ENCODE data around the gene PRR16. TPM values are rescaled to one million over a fixed set of nuclear protein-coding genes. Genes with fewer than 3 reads are reported as not detected.
A peak's percentile ranks its signal among the peaks of the same experiment; 100 is the strongest.
"Not testable (repeated sequence)": the region's sequence is repeated elsewhere in the genome, so short reads cannot be mapped to it uniquely, and the experiment has no call there.

The PRR16 gene
- total RNA-seq, 1 experiment from 2014 or later: 18.9 TPM

DNA sequence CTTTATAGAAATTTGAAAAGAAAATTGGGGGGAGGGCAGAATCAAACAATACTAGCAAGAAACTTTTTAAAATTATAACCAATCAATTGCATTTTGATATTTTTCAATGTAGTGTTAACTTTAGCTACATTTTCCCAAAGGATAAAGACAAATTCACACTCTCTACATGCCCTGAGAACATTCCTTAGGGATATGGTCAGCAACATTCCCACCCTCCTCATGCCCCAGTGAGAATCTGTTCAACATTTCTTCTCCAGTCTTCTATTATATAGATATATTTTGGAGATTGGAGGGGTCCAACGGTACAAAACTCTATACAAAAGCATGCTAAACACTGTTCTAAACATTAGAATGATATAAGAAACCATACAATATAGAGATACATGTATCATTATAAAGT, 11.6 kb upstream of the PRR16 start:
- no TSS peak for BruUV-seq (replicated peaks)
- CTCF ChIA-PET: interaction anchor here (0.8 kb wide), 1 partner anchor 396 kb away, joined by 3 read pairs; no protein-coding TSS in a partner anchor
- DNase-seq (ENCODE audit: unreplicated experiment): no peak
- H3K4me1 Mint-ChIP-seq (ENCODE audit: insufficient read depth, unreplicated experiment): peaks cover 34% of the 10 kb centered on the region
- POLR2A ChIA-PET: interaction anchor here (0.7 kb wide), 2 partner anchors 163 to 197 kb away, joined by 3 read pairs; no protein-coding TSS in a partner anchor
- H3K9me3 Mint-ChIP-seq (ENCODE audit: unreplicated experiment): peaks cover 7% of the 10 kb centered on the region
- H3K27ac Mint-ChIP-seq (ENCODE audit: low read depth, unreplicated experiment): peak overlapping the region; percentile 21
- TF ChIP-seq, protein P1, sequence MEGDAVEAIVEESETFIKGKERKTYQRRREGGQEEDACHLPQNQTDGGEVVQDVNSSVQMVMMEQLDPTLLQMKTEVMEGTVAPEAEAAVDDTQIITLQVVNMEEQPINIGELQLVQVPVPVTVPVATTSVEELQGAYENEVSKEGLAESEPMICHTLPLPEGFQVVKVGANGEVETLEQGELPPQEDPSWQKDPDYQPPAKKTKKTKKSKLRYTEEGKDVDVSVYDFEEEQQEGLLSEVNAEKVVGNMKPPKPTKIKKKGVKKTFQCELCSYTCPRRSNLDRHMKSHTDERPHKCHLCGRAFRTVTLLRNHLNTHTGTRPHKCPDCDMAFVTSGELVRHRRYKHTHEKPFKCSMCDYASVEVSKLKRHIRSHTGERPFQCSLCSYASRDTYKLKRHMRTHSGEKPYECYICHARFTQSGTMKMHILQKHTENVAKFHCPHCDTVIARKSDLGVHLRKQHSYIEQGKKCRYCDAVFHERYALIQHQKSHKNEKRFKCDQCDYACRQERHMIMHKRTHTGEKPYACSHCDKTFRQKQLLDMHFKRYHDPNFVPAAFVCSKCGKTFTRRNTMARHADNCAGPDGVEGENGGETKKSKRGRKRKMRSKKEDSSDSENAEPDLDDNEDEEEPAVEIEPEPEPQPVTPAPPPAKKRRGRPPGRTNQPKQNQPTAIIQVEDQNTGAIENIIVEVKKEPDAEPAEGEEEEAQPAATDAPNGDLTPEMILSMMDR (IDR thresholded peaks at IDR 0.05; ENCODE audit: unreplicated experiment): no peak
- H3K4me3 Mint-ChIP-seq (ENCODE audit: unreplicated experiment): no peak overlapping the region
- H3K27me3 Mint-ChIP-seq (ENCODE audit: insufficient read depth, unreplicated experiment): no peaks in the 10 kb centered on the region
- intact Hi-C loops (cut with micrococcal nuclease): no loop called here
- no peaks in the 10 kb centered on the region for H3K36me3 Mint-ChIP-seq (ENCODE audit: insufficient read depth, unreplicated experiment)

DNA sequence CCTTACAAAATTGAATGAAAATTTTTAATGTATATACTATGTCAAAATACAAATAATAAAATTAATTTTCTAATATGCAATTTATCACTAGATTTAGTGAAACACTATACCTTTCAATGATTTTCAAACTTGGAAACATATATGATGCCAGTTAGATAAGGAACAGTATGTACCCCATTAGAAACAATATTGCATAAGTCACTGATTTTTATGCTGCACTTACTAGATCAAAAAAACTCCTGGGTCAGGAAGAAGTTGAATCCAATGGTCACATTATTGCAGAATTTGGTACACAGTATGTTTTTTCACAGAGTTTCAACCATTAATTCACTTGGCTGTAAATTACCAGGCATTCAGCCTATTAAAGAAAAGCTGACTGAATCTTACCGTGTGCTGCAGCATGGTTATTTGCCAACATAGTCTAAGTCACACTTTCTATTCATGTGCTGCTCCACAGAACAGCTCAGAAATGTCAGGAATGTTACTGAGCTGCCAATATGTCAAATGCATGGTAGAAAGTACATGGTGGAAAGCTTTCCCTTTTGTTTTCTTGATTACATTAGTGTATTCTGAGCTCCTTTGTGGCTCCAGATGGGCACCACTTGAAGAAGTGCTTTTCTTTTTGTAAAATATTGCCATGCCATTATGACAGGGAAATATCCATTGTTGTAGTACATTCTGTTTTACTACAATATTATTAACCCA, 9.9 kb upstream of the PRR16 start:
- ChIA-PET CTCF (interaction anchor here (0.7 to 6.3 kb wide), 8 partner anchors 9 to 511 kb away, joined by 3 to 68 read pairs (median 4); no protein-coding TSS in a partner anchor), POLR2A (interaction anchor here (0.6 to 1.4 kb wide), 9 partner anchors 8 to 983 kb away, joined by 3 to 6 read pairs (median 3); no protein-coding TSS in a partner anchor)
- peaks cover 7% of the 10 kb centered on the region for H3K9me3 Mint-ChIP-seq (ENCODE audit: unreplicated experiment)
- no peaks in the 10 kb centered on the region for H3K27me3 Mint-ChIP-seq (ENCODE audit: insufficient read depth, unreplicated experiment)
- no TSS peak for BruUV-seq (replicated peaks)
- intact Hi-C loops (cut with micrococcal nuclease): no loop called here
- peak overlapping the region; percentile 88 for H3K27ac Mint-ChIP-seq (ENCODE audit: low read depth, unreplicated experiment)
- H3K4me3 Mint-ChIP-seq (ENCODE audit: unreplicated experiment): peak overlapping the region; percentile 36
- no peaks in the 10 kb centered on the region for H3K36me3 Mint-ChIP-seq (ENCODE audit: insufficient read depth, unreplicated experiment)
- peaks cover 27% of the 10 kb centered on the region for H3K4me1 Mint-ChIP-seq (ENCODE audit: insufficient read depth, unreplicated experiment)
- TF ChIP-seq, protein P1 (IDR thresholded peaks at IDR 0.05; ENCODE audit: unreplicated experiment): no peak
- DNase-seq (ENCODE audit: unreplicated experiment): peak; percentile 77

DNA sequence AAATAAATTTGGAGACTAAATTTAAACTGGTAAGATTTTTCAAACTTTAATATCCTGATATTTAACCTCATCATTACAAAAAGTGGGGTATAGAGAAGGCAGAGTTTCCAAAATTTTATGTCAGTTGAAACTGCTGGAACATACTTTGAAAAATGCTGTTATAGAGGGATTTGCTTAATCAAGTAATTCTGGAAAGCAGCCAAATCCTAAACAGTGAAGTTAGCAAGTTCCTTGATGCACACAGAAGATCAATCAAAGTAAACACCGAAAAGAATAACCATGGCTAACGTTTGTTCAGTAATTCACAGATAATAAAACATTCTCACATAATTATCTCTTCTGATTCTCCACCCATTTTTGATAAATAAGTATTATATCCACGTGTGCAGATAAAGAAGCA, 8.1 kb upstream of the PRR16 start:
- no peaks in the 10 kb centered on the region for H3K27me3 Mint-ChIP-seq (ENCODE audit: insufficient read depth, unreplicated experiment)
- peaks cover 27% of the 10 kb centered on the region for H3K4me1 Mint-ChIP-seq (ENCODE audit: insufficient read depth, unreplicated experiment)
- ChIA-PET POLR2A (interaction anchor here (0.7 kb wide), 1 partner anchor 400 kb away, joined by 3 read pairs; no protein-coding TSS in a partner anchor), CTCF (interaction anchor here (0.6 to 6.3 kb wide), 7 partner anchors 7 to 559 kb away, joined by 3 to 68 read pairs (median 4); no protein-coding TSS in a partner anchor)
- no TSS peak for BruUV-seq (replicated peaks)
- TF ChIP-seq, protein P1 (IDR thresholded peaks at IDR 0.05; ENCODE audit: unreplicated experiment): no peak
- intact Hi-C loops (cut with micrococcal nuclease): loop anchor here (5.0 kb wide), 1 partner anchor 1496 kb away; no protein-coding TSS in a partner anchor
- no peaks in the 10 kb centered on the region for H3K36me3 Mint-ChIP-seq (ENCODE audit: insufficient read depth, unreplicated experiment)
- H3K9me3 Mint-ChIP-seq (ENCODE audit: unreplicated experiment): peaks cover 2% of the 10 kb centered on the region
- H3K27ac Mint-ChIP-seq (ENCODE audit: low read depth, unreplicated experiment): peak overlapping the region; percentile 64
- H3K4me3 Mint-ChIP-seq (ENCODE audit: unreplicated experiment): no peak overlapping the region
- DNase-seq (ENCODE audit: unreplicated experiment): no peak

DNA sequence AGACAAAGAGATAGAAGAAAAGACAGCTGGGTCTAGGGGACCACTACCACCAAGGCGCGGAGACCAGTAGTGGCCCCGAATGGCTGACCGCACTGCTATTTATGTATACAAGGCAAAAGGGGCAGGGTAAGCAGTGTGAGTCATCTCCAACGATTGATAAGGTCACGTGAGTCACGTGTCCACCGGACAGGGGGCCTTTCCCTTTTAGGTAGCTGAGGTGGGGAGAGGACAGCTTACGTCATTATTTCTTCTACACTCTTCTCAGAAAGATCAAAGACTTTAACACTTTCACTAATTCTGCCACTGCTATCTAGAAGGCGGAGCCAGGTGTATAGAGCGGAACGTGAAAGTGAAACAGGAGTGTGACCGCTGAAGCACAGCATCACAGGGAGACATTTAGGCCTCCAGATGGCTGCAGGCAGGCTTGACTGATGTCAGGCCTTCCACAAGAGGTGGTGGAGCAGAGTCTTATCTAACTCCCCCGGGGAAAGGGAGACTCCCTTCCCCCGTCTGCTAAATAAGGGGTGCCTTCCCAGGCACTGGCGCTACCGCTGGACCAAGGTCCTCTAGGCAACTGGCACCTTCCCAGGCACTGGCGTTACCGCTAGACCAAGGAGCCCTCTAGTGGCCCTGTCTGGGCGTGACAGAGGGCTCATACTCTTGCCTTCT, 6.1 kb upstream of the PRR16 start:
- H3K27ac Mint-ChIP-seq (ENCODE audit: low read depth, unreplicated experiment): peak overlapping the region; percentile 75
- CTCF ChIA-PET: interaction anchor here (0.5 to 6.3 kb wide), 33 partner anchors 8 to 1491 kb away, joined by 3 to 68 read pairs (median 4); no protein-coding TSS in a partner anchor

DNA sequence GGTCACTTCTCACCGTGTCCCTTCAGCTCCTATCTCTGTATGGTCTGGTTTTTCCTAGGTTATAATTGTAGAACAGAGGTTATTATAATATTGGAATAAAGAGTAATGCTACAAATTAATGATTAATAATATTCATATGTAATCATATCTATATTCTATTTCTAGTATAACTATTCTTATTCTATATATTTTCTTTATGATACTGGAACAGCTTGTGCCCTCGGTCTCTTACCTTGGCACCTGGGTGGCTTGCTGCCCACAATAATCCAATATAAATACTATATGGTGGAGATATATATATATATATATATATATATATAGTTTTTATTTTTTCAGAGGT, 5.6 kb upstream of the PRR16 start:
- not testable (repeated sequence) for H3K27ac Mint-ChIP-seq (ENCODE audit: low read depth, unreplicated experiment); DNase-seq (ENCODE audit: unreplicated experiment); H3K27me3 Mint-ChIP-seq (ENCODE audit: insufficient read depth, unreplicated experiment); H3K36me3 Mint-ChIP-seq (ENCODE audit: insufficient read depth, unreplicated experiment); BruUV-seq (replicated peaks); H3K9me3 Mint-ChIP-seq (ENCODE audit: unreplicated experiment)
- CTCF ChIA-PET: interaction anchor here (0.6 to 6.3 kb wide), 26 partner anchors 9 to 1491 kb away, joined by 3 to 68 read pairs (median 4); no protein-coding TSS in a partner anchor
- peak overlapping the region; percentile 70 for H3K4me3 Mint-ChIP-seq (ENCODE audit: unreplicated experiment)
- intact Hi-C loops (cut with micrococcal nuclease): loop anchor here (1.0 to 5.0 kb wide), 5 partner anchors 308 to 1494 kb away; no protein-coding TSS in a partner anchor
- peaks cover 24% of the 10 kb centered on the region for H3K4me1 Mint-ChIP-seq (ENCODE audit: insufficient read depth, unreplicated experiment)
- POLR2A ChIA-PET: interaction anchor here (1.2 kb wide), 1 partner anchor 402 kb away, joined by 3 read pairs; no protein-coding TSS in a partner anchor

More for the DNA sequence above, 6.1 kb upstream of the PRR16 start:
- peak; percentile 92 for DNase-seq (ENCODE audit: unreplicated experiment)
- intact Hi-C loops (cut with micrococcal nuclease): loop anchor here (1.0 to 5.0 kb wide), 5 partner anchors 307 to 1494 kb away; no protein-coding TSS in a partner anchor
- H3K9me3 Mint-ChIP-seq (ENCODE audit: unreplicated experiment): no peaks in the 10 kb centered on the region
- H3K4me1 Mint-ChIP-seq (ENCODE audit: insufficient read depth, unreplicated experiment): peaks cover 23% of the 10 kb centered on the region
- no TSS peak for BruUV-seq (replicated peaks)
- TF ChIP-seq, protein P1 (IDR thresholded peaks at IDR 0.05; ENCODE audit: unreplicated experiment): peak; percentile 98
- POLR2A ChIA-PET: interaction anchor here (0.6 to 1.2 kb wide), 3 partner anchors 402 to 987 kb away, joined by 3 read pairs; no protein-coding TSS in a partner anchor
- H3K4me3 Mint-ChIP-seq (ENCODE audit: unreplicated experiment): peak overlapping the region; percentile 70
- H3K27me3 Mint-ChIP-seq (ENCODE audit: insufficient read depth, unreplicated experiment): no peaks in the 10 kb centered on the region
- H3K36me3 Mint-ChIP-seq (ENCODE audit: insufficient read depth, unreplicated experiment): no peaks in the 10 kb centered on the region

Measured in MCF 10A (cell line).